Neural cell (in vitro differentiated cells): ENCODE measurements around the gene GNA15. TPM values are rescaled to one million over a fixed set of nuclear protein-coding genes. Genes with fewer than 3 reads are reported as not detected.
"Not testable (repeated sequence)": the region's sequence is repeated elsewhere in the genome, so short reads cannot be mapped to it uniquely, and the experiment has no call there.

Source experiments
- H2AFZ ChIP-seq: fragments of 200-600, 300-800 bp; sonication (generic), shearing (Covaris generic); 2 replicates; pipeline ENCODE4 v1.6.0; 2014; ENCODE audit warnings: low read depth, mild to moderate bottlenecking, antibody characterized with exemption, low read length, moderate library complexity
- H3F3A ChIP-seq: fragments of 200-600 bp; shearing (Covaris generic); 2 replicates; pipeline ENCODE4 v1.6.1; 2016; ENCODE audit warnings: mild to moderate bottlenecking, moderate library complexity, mixed read lengths, antibody characterized with exemption, low read length; ENCODE audit not compliant: insufficient read depth, poor library complexity, severe bottlenecking
- H3K27ac ChIP-seq: fragments of 200-600, 300-800 bp; sonication (generic), shearing (Covaris generic); 2 replicates; pipeline ENCODE4 v1.5.1; 2014; ENCODE audit warnings: mild to moderate bottlenecking, low read length, moderate library complexity
- H3K27me3 ChIP-seq: fragments of 300-800, 200-600 bp; sonication (generic), shearing (Covaris generic); 2 replicates; pipeline ENCODE4 v1.6.0; 2014; ENCODE audit warnings: mild to moderate bottlenecking, low read depth, low read length, moderate library complexity; ENCODE audit not compliant: insufficient read depth
- H3K36me3 ChIP-seq: fragments of 300-800, 200-600 bp; sonication (generic), shearing (Covaris generic); 2 replicates; pipeline ENCODE4 v1.5.1; 2014; ENCODE audit warnings: mild to moderate bottlenecking, antibody characterized with exemption, low read length, moderate library complexity; ENCODE audit not compliant: insufficient read depth
- H3K4me2 ChIP-seq: fragments of 300-800, 200-600 bp; sonication (generic), shearing (Covaris generic); 2 replicates; pipeline ENCODE4 v1.6.0; 2014; ENCODE audit warnings: mild to moderate bottlenecking, low read length
- H3K4me3 ChIP-seq: fragments of 300-800, 200-600 bp; sonication (generic), shearing (Covaris generic); 2 replicates; pipeline ENCODE4 v1.5.1; 2014; ENCODE audit warnings: mild to moderate bottlenecking, low read length, moderate library complexity
- H3K79me2 ChIP-seq: fragments of 200-600 bp; shearing (Covaris generic); replicated peaks from 2 replicates; pipeline ENCODE4 v1.6.0; 2014; ENCODE audit warnings: mild to moderate bottlenecking, low read length, moderate library complexity; ENCODE audit not compliant: insufficient read depth
- H3K9ac ChIP-seq: fragments of 300-800, 200-600 bp; sonication (generic), shearing (Covaris generic); 2 replicates; pipeline ENCODE4 v1.6.1; 2016; ENCODE audit warnings: mild to moderate bottlenecking, low read length, mixed read lengths
- H3K9me2 ChIP-seq: fragments of 200-600 bp; shearing (Covaris generic); 2 replicates; pipeline ENCODE4 v1.6.1; 2016; ENCODE audit warnings: mild to moderate bottlenecking, low read length, mixed read lengths; ENCODE audit not compliant: insufficient read depth
- H3K9me3 ChIP-seq: fragments of 200-600, 300-800 bp; sonication (generic), shearing (Covaris generic); 2 replicates; pipeline ENCODE4 v1.6.1; 2016; ENCODE audit warnings: mild to moderate bottlenecking, mixed run types, low read length, moderate library complexity, mixed read lengths
- H4K20me1 ChIP-seq: fragments of 200-600 bp; shearing (Covaris generic); 2 replicates; pipeline ENCODE4 v1.6.1; 2016; ENCODE audit warnings: mild to moderate bottlenecking, mixed run types; ENCODE audit not compliant: insufficient read depth
- CTCF ChIP-seq: fragments of 450-650 bp; IDR thresholded peaks from 2 replicates; pipeline ENCODE4 v1.5.1; 2014; ENCODE audit warnings: antibody characterized with exemption, mild to moderate bottlenecking, moderate library complexity; ENCODE audit not compliant: poor library complexity, severe bottlenecking
- EP300 ChIP-seq: fragments of 450-650 bp; conservative IDR thresholded peaks from 2 replicates; pipeline ENCODE4 v1.6.1; 2014; ENCODE audit warnings: antibody characterized with exemption, mild to moderate bottlenecking, moderate library complexity; ENCODE audit not compliant: poor library complexity, severe bottlenecking
- EZH2 ChIP-seq: fragments of 200-600, 300-800 bp; shearing (Covaris generic), sonication (generic); IDR thresholded peaks from 2 replicates; pipeline ENCODE4 v1.6.1; 2014; ENCODE audit warnings: antibody characterized with exemption, low read length, borderline replicate concordance, mild to moderate bottlenecking; ENCODE audit not compliant: insufficient read depth, poor library complexity, severe bottlenecking
- MXI1 ChIP-seq: fragments of 450-650 bp; conservative IDR thresholded peaks from 2 replicates; pipeline ENCODE4 v1.6.1; 2014; ENCODE audit warnings: antibody characterized with exemption, mild to moderate bottlenecking; ENCODE audit not compliant: poor library complexity, severe bottlenecking
- POLR2AphosphoS5 ChIP-seq: IDR thresholded peaks from 2 replicates; pipeline ENCODE4 v1.6.1; 2012
- RAD21 ChIP-seq: fragments of 450-650 bp; conservative IDR thresholded peaks from 2 replicates; pipeline ENCODE4 v1.6.1; 2014; ENCODE audit warnings: antibody characterized with exemption, mild to moderate bottlenecking, moderate library complexity
- REST ChIP-seq: IDR thresholded peaks from 2 replicates; pipeline ENCODE4 v1.6.1; 2012; ENCODE audit warnings: borderline replicate concordance
- SMC3 ChIP-seq: fragments of 450-650 bp; conservative IDR thresholded peaks from 2 replicates; pipeline ENCODE4 v1.6.1; 2014; ENCODE audit warnings: antibody characterized with exemption, mild to moderate bottlenecking, moderate library complexity; ENCODE audit not compliant: poor library complexity
- TAF1 ChIP-seq: IDR thresholded peaks from 2 replicates; pipeline ENCODE4 v1.6.1; 2012; ENCODE audit warnings: low read depth
- polyA plus RNA-seq: library from polyadenylated mRNA; depleted of rRNA; stranded (reverse); fragments of >200 nt; gene quantifications from 2 replicates; pipeline ENCODE4 v1.2.3, GENCODE V29; 2014

GNA15 gene
- polyA plus RNA-seq, 1 donor from 2014 or later, result not detected

- Histone ChIP-seq H3K4me3 (no peak overlapping the region), H3K9ac (no peak overlapping the region), H3K36me3 (no peaks in the 10 kb centered on the region), H3K9me3 (no peaks in the 10 kb centered on the region), H3K27ac (no peak overlapping the region), H3K4me2 (no peak overlapping the region), H4K20me1 (no peaks in the 10 kb centered on the region), H3K79me2 (no peaks in the 10 kb centered on the region), H3K9me2 (no peaks in the 10 kb centered on the region), H3F3A (no peaks in the 10 kb centered on the region), H2AFZ (no peak overlapping the region), H3K27me3 (no peaks in the 10 kb centered on the region)
- TF ChIP-seq RAD21 (no peak), EP300 (no peak), EZH2 (no peak), MXI1 (no peak), CTCF (no peak), REST (no peak), POLR2AphosphoS5 (no peak), TAF1 (no peak), SMC3 (no peak)
Observed at GRCh38 chr19:3171894-3172672, 36.2 kb downstream of the GNA15 start.

- not testable (repeated sequence) for H4K20me1 ChIP-seq, H3K9me2 ChIP-seq, H3K27me3 ChIP-seq
Observed at GRCh38 chr19:3172673-3173000, 36.8 kb downstream of the GNA15 start.

More at GRCh38 chr19:3172673-3173000, 36.8 kb downstream of the GNA15 start:
- not testable (repeated sequence) for H3K9ac ChIP-seq, H3K9me3 ChIP-seq, H3K79me2 ChIP-seq, H3K4me3 ChIP-seq, H3K36me3 ChIP-seq, H3K4me2 ChIP-seq, H2AFZ ChIP-seq, H3K27ac ChIP-seq, H3F3A ChIP-seq
